ENCODE measurements around the gene PLAAT3. TPM values are rescaled to one million over a fixed set of nuclear protein-coding genes. Genes with fewer than 3 reads are reported as not detected.
"Not testable (repeated sequence)": the region's sequence is repeated elsewhere in the genome, so short reads cannot be mapped to it uniquely, and the experiment has no call there.

The PLAAT3 gene
- total RNA-seq, 6 experiments from 2014 or later = 24.4 to 76.1 (median 52.2) TPM

DNA sequence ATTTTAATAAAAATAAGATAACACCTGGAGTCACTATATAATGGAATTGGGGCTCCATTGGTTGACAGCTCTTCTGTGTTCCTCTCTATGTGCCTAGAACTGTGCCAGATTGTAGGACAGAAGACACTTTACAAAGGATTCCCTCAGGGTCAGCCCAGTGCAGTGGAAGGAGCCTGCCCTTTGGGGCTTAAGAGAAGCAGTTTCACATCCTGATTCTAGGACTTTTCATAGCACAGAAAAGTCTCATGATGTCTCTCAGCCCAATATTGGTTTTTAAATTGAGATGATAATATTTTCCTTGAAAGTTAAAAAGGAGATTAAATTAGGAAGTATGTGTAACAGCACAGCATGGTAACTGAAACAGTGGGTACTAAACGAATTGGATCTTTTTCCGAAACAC, 70.5 kb downstream of the PLAAT3 start:
- intact Hi-C loops (cut with DNase I) = no loop called here
- no peaks in the 10 kb centered on the region for H3K9me3 ChIP-seq
- no peaks in the 10 kb centered on the region for H3K27me3 ChIP-seq
- no peak for ATAC-seq
- no peak for DNase-seq
- H3K36me3 ChIP-seq = peaks cover 0 to 8% (median 0%) of the 10 kb centered on the region in 4 donors
- no peak overlapping the region for H3K27ac ChIP-seq
- no peaks in the 10 kb centered on the region for H3K4me1 ChIP-seq
- H3K4me3 ChIP-seq = no peak overlapping the region
- 89% methylated on average over 2 of the region's 2 CpGs for WGBS (ENCODE audit: insufficient coverage, low coverage, low lambda C conversion rate, missing lambda C conversion rate)
- no peak for TF ChIP-seq POLR2A (IDR thresholded peaks at IDR 0.05)
- TF ChIP-seq, protein P1, sequence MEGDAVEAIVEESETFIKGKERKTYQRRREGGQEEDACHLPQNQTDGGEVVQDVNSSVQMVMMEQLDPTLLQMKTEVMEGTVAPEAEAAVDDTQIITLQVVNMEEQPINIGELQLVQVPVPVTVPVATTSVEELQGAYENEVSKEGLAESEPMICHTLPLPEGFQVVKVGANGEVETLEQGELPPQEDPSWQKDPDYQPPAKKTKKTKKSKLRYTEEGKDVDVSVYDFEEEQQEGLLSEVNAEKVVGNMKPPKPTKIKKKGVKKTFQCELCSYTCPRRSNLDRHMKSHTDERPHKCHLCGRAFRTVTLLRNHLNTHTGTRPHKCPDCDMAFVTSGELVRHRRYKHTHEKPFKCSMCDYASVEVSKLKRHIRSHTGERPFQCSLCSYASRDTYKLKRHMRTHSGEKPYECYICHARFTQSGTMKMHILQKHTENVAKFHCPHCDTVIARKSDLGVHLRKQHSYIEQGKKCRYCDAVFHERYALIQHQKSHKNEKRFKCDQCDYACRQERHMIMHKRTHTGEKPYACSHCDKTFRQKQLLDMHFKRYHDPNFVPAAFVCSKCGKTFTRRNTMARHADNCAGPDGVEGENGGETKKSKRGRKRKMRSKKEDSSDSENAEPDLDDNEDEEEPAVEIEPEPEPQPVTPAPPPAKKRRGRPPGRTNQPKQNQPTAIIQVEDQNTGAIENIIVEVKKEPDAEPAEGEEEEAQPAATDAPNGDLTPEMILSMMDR (IDR thresholded peaks at IDR 0.05) = no peak

- H3K4me1 ChIP-seq = peaks cover 0 to 11% (median 6%) of the 10 kb centered on the region in 4 donors
- H3K36me3 ChIP-seq; H3K4me3 ChIP-seq; DNase-seq; H3K27ac ChIP-seq; ATAC-seq; H3K9me3 ChIP-seq; H3K27me3 ChIP-seq; intact Hi-C loops (cut with DNase I): not testable (repeated sequence)
- WGBS (ENCODE audit: insufficient coverage, low coverage, low lambda C conversion rate, missing lambda C conversion rate) = 69% methylated on average over 2 of the region's 2 CpGs
Observed at GRCh38 chr11:63542506-63542905, 71.7 kb downstream of the PLAAT3 start.

GRCh38 chr11:63537293-63538101, 76.7 kb downstream of the PLAAT3 start:
- ATAC-seq (peak; percentile 84 to 90 (median 86)), DNase-seq (peak; percentile 69 to 88 (median 84))
- Histone ChIP-seq H3K4me1 (peaks cover 0 to 19% (median 10%) of the 10 kb centered on the region in 4 donors), H3K9me3 (no peaks in the 10 kb centered on the region), H3K36me3 (peaks cover 0 to 2% (median 0%) of the 10 kb centered on the region in 4 donors), H3K27me3 (no peaks in the 10 kb centered on the region), H3K27ac (peak overlapping the region; percentile 83 to 92 (median 84)), H3K4me3 (peak overlapping the region; percentile 37 to 56 (median 53))
- 20% methylated on average over 7 of the region's 8 CpGs for WGBS (ENCODE audit: insufficient coverage, low coverage, low lambda C conversion rate, missing lambda C conversion rate)
- peak; percentile 47 for TF ChIP-seq POLR2A (IDR thresholded peaks at IDR 0.05)
- TF ChIP-seq, protein P1 (IDR thresholded peaks at IDR 0.05) = no peak
- intact Hi-C loops (cut with DNase I) = no loop called here

DNA sequence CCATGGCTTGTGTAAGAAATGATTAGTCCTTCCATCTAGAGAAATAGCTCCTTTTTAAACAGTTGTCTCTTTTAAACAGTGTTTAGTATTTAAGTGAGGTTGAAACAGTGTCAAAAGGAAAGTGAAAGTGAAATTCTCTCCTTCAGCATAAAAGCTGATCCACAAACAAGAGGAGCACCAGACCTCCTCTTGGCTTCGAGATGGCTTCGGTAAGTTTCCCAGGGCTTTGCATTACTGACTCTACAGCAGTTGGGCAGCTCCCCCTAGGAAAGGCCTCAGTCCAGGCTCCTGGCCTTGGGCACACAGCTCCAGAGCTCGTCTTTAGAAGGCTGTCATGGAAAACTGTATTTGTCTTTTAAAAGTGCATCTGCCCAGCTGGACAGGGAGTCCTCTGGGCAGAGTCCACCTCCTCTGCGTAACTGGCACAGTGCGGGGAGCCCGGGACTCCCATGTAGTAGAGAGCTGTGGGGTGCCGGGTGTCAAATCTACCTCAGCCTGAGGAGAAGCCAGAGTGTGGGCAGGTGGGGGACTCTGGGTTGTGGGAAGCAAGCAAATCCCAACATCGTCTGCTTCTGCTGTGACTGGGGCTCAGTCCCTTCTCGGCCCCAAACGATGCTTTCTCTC, 77.5 kb downstream of the PLAAT3 start, which contains the start of gene PLAAT4:
PLAAT4 (plus strand) TSS at position 140 of the 624 bp plus-strand sequence; CDS start at position 201, 61 bp downstream.
- 3% methylated on average over 9 of the region's 10 CpGs for WGBS (ENCODE audit: insufficient coverage, low coverage, low lambda C conversion rate, missing lambda C conversion rate)
- H3K4me3 ChIP-seq = peak within 1 kb of the TSS; percentile 37 to 56 (median 53)
- ATAC-seq (peak; percentile 77 to 86 (median 86)), DNase-seq (peak; percentile 59 to 86 (median 84))
- intact Hi-C loops (cut with DNase I) = no loop called here
- H3K27me3 ChIP-seq = no peaks in the 10 kb centered on the region
- no peaks in the 10 kb centered on the region for H3K9me3 ChIP-seq
- no peak for TF ChIP-seq POLR2A (IDR thresholded peaks at IDR 0.05)
- TF ChIP-seq, protein P1 (IDR thresholded peaks at IDR 0.05) = no peak
- peak within 1 kb of the TSS; percentile 83 to 92 (median 84) for H3K27ac ChIP-seq
- peaks cover 0 to 19% (median 10%) of the 10 kb centered on the region in 4 donors for H3K4me1 ChIP-seq
- H3K36me3 ChIP-seq = peaks cover 0 to 2% (median 0%) of the 10 kb centered on the region in 4 donors

Measured in right lobe of liver (tissue), 6 donors.